ENCODE data around the gene COL8A1. TPM values are rescaled to one million over a fixed set of nuclear protein-coding genes. Genes with fewer than 3 reads are reported as not detected.
A peak's percentile ranks its signal among the peaks of the same experiment; 100 is the strongest.

The COL8A1 gene
- total RNA-seq, 1 donor from 2014 or later: 5.6 TPM

- H3K9me3 Mint-ChIP-seq (ENCODE audit: unreplicated experiment): no peaks in the 10 kb centered on the region
- no peak overlapping the region for H3K4me3 Mint-ChIP-seq (ENCODE audit: unreplicated experiment)
- no peaks in the 10 kb centered on the region for H3K36me3 Mint-ChIP-seq (ENCODE audit: low read depth, unreplicated experiment)
- no peaks in the 10 kb centered on the region for H3K27me3 Mint-ChIP-seq (ENCODE audit: unreplicated experiment)
- DNase-seq (ENCODE audit: low spot score): no peak
- no peak overlapping the region for H3K27ac Mint-ChIP-seq (ENCODE audit: unreplicated experiment)
- no peak for TF ChIP-seq CTCF (IDR thresholded peaks at IDR 0.05; ENCODE audit: unreplicated experiment)
- peaks cover 13% of the 10 kb centered on the region for H3K4me1 Mint-ChIP-seq (ENCODE audit: unreplicated experiment)
Observed at GRCh38 chr3:99644746-99645145, 6.4 kb downstream of the COL8A1 start.

GRCh38 chr3:99645277-99646106, 7.1 kb downstream of the COL8A1 start:
- Mint-ChIP-seq H3K36me3 (ENCODE audit: low read depth, unreplicated experiment) (no peaks in the 10 kb centered on the region), H3K27ac (ENCODE audit: unreplicated experiment) (no peak overlapping the region), H3K27me3 (ENCODE audit: unreplicated experiment) (no peaks in the 10 kb centered on the region), H3K4me1 (ENCODE audit: unreplicated experiment) (peaks cover 13% of the 10 kb centered on the region), H3K9me3 (ENCODE audit: unreplicated experiment) (no peaks in the 10 kb centered on the region), H3K4me3 (ENCODE audit: unreplicated experiment) (no peak overlapping the region)
- TF ChIP-seq CTCF (IDR thresholded peaks at IDR 0.05; ENCODE audit: unreplicated experiment): peak; percentile 78
- DNase-seq (ENCODE audit: low spot score): peak; percentile 39

- H3K27ac Mint-ChIP-seq (ENCODE audit: unreplicated experiment): no peak overlapping the region
- no peaks in the 10 kb centered on the region for H3K36me3 Mint-ChIP-seq (ENCODE audit: low read depth, unreplicated experiment)
- H3K4me1 Mint-ChIP-seq (ENCODE audit: unreplicated experiment): peaks cover 13% of the 10 kb centered on the region
- H3K4me3 Mint-ChIP-seq (ENCODE audit: unreplicated experiment): no peak overlapping the region
- no peaks in the 10 kb centered on the region for H3K27me3 Mint-ChIP-seq (ENCODE audit: unreplicated experiment)
- H3K9me3 Mint-ChIP-seq (ENCODE audit: unreplicated experiment): no peaks in the 10 kb centered on the region
- no peak for TF ChIP-seq CTCF (IDR thresholded peaks at IDR 0.05; ENCODE audit: unreplicated experiment)
- no peak for DNase-seq (ENCODE audit: low spot score)
Observed at GRCh38 chr3:99646107-99646435, 7.7 kb downstream of the COL8A1 start.

GRCh38 chr3:99647081-99647480, 8.7 kb downstream of the COL8A1 start:
- DNase-seq (ENCODE audit: low spot score): no peak
- Mint-ChIP-seq H3K4me1 (ENCODE audit: unreplicated experiment) (peaks cover 13% of the 10 kb centered on the region), H3K4me3 (ENCODE audit: unreplicated experiment) (no peak overlapping the region), H3K36me3 (ENCODE audit: low read depth, unreplicated experiment) (no peaks in the 10 kb centered on the region), H3K27me3 (ENCODE audit: unreplicated experiment) (no peaks in the 10 kb centered on the region), H3K27ac (ENCODE audit: unreplicated experiment) (no peak overlapping the region), H3K9me3 (ENCODE audit: unreplicated experiment) (no peaks in the 10 kb centered on the region)
- no peak for TF ChIP-seq CTCF (IDR thresholded peaks at IDR 0.05; ENCODE audit: unreplicated experiment)

GRCh38 chr3:99648101-99648500, 9.7 kb downstream of the COL8A1 start:
- peaks cover 13% of the 10 kb centered on the region for H3K4me1 Mint-ChIP-seq (ENCODE audit: unreplicated experiment)
- no peak overlapping the region for H3K27ac Mint-ChIP-seq (ENCODE audit: unreplicated experiment)

More at GRCh38 chr3:99648101-99648500, 9.7 kb downstream of the COL8A1 start:
- no peaks in the 10 kb centered on the region for H3K36me3 Mint-ChIP-seq (ENCODE audit: low read depth, unreplicated experiment)
- no peak for DNase-seq (ENCODE audit: low spot score)
- no peak overlapping the region for H3K4me3 Mint-ChIP-seq (ENCODE audit: unreplicated experiment)
- no peak for TF ChIP-seq CTCF (IDR thresholded peaks at IDR 0.05; ENCODE audit: unreplicated experiment)
- no peaks in the 10 kb centered on the region for H3K27me3 Mint-ChIP-seq (ENCODE audit: unreplicated experiment)
- H3K9me3 Mint-ChIP-seq (ENCODE audit: unreplicated experiment): no peaks in the 10 kb centered on the region

Data from endothelial cell (in vitro differentiated cells).